KMS-11 (cell line): ENCODE measurements around the gene COBL.

ENCODE experiments used
- H2AFZ ChIP-seq: fragments of 200-600 bp; sonication (generic); 2 replicates; pipeline ENCODE4 v1.6.1; 2016; ENCODE audit warnings: antibody characterized with exemption, mixed run types, low read depth
- H3K27ac ChIP-seq: fragments of 200-600 bp; sonication (generic); 2 replicates; pipeline ENCODE4 v1.6.1; 2016; ENCODE audit warnings: mild to moderate bottlenecking, mixed run types
- H3K27me3 ChIP-seq: fragments of 200-600 bp; sonication (generic); 2 replicates; pipeline ENCODE4 v1.6.1; 2017; ENCODE audit warnings: mild to moderate bottlenecking, low read depth, mixed run types, moderate library complexity; ENCODE audit not compliant: insufficient read depth
- H3K36me3 ChIP-seq: fragments of 200-600 bp; sonication (generic); 2 replicates; pipeline ENCODE4 v1.6.1; 2017; ENCODE audit warnings: mild to moderate bottlenecking, mixed run types; ENCODE audit not compliant: insufficient read depth
- H3K4me1 ChIP-seq: fragments of 200-600 bp; sonication (generic); 2 replicates; pipeline ENCODE4 v1.6.1; 2016; ENCODE audit warnings: mild to moderate bottlenecking, low read depth, mixed run types; ENCODE audit not compliant: poor library complexity, severe bottlenecking
- H3K4me2 ChIP-seq: fragments of 200-600 bp; sonication (generic); 2 replicates; pipeline ENCODE4 v1.7.0; 2016; ENCODE audit warnings: mild to moderate bottlenecking, mixed run types
- H3K4me3 ChIP-seq: fragments of 200-600 bp; sonication (generic); IDR thresholded peaks from 2 replicates; pipeline ENCODE4 v1.6.1; 2017; ENCODE audit warnings: low read depth, low read length, mixed read lengths; ENCODE audit not compliant: insufficient read depth
- H3K79me2 ChIP-seq: fragments of 200-600 bp; sonication (generic); 2 replicates; pipeline ENCODE4 v1.6.1; 2016; ENCODE audit warnings: low read depth, mixed run types; ENCODE audit not compliant: insufficient read depth
- H3K9ac ChIP-seq: fragments of 200-600 bp; sonication (generic); 2 replicates; pipeline ENCODE4 v1.6.1; 2016; ENCODE audit warnings: mild to moderate bottlenecking, mixed run types
- H4K20me1 ChIP-seq: fragments of 200-600 bp; sonication (generic); 2 replicates; pipeline ENCODE4 v1.6.1; 2016; ENCODE audit warnings: mild to moderate bottlenecking, mixed run types; ENCODE audit not compliant: insufficient read depth
- CTCF ChIP-seq: fragments of 200-600 bp; sonication (generic); conservative IDR thresholded peaks from 2 replicates; pipeline ENCODE4 v1.6.1; 2017; ENCODE audit warnings: low read depth, mild to moderate bottlenecking, antibody characterized with exemption, low read length, moderate library complexity, mixed read lengths

COBL gene

DNA sequence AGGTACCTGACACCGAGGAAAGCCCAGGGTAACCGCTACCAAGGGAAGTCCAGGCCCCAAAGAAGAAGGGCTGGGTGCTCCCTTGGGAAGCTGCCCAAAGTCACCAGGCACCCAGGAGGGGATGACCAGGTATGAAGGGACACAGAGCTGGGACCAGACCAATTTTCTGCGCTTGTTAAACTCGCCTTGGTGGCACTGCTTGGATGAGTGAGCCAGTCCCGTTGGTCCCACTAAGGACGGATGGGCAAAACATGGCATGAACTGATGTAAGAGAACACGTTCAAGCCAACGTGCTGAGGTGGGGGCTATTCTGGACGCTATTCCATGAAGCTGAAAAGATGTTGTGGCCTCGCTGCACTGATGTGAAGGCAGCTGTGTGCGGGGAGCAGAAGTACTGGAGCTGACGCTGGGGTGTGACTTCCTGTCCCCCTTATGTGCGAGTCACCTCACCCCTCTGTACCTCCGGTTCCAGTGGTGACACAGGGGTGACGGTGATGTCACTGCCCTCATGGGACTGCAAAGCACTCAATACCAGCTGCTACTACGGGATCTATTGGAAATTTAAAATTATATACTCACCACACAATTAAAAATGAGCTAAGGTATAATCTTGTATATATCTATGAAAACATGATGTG is 73.6 kb downstream of the COBL start:
- no peak for TF ChIP-seq CTCF
- no peaks in the 10 kb centered on the region for H3K36me3 ChIP-seq
- no peak overlapping the region for H3K4me2 ChIP-seq
- no peak overlapping the region for H3K9ac ChIP-seq
- no peak overlapping the region for H3K27ac ChIP-seq
- H2AFZ ChIP-seq = no peak overlapping the region
- no peaks in the 10 kb centered on the region for H3K27me3 ChIP-seq
- H3K4me3 ChIP-seq = no peak overlapping the region
- H4K20me1 ChIP-seq = no peaks in the 10 kb centered on the region
- no peaks in the 10 kb centered on the region for H3K79me2 ChIP-seq
- no peaks in the 10 kb centered on the region for H3K4me1 ChIP-seq

DNA sequence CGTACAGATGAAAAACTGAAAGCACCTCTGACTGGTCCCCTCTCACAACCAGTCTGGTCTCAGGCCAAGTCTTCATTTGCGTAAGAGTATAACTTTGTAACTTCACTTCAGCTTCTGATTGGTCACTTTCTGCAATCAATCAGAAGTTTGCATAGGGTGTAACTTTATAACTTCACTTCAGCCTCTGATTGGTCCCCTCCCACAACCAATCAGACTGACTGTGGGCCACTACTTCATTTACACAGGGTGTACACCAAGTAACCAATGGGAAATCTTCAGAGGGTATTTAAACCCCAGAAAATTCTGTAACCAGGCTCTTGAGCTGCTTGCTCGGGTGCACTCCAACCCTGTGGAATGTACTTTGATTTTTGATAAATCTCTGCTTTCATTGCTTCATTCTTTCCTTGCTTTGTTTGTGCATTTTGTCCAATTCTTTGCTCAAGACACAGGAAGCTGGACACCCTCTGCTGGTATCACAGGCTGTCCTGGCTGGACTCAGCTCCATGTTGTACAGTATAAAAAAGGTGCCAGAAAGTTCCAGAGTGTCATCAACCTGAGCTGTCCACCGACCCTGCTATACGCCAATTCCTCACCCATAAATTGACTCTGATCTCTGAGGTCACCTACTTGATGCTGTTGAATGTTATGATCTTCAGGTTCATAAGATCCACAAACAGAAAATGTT is 74.5 kb downstream of the COBL start:
- no peak overlapping the region for H3K9ac ChIP-seq
- no peak for TF ChIP-seq CTCF
- H3K79me2 ChIP-seq = no peaks in the 10 kb centered on the region
- no peaks in the 10 kb centered on the region for H3K4me1 ChIP-seq
- no peak overlapping the region for H2AFZ ChIP-seq
- no peaks in the 10 kb centered on the region for H3K36me3 ChIP-seq
- no peak overlapping the region for H3K4me3 ChIP-seq
- H3K27me3 ChIP-seq = no peaks in the 10 kb centered on the region
- H4K20me1 ChIP-seq = no peaks in the 10 kb centered on the region
- no peak overlapping the region for H3K27ac ChIP-seq
- H3K4me2 ChIP-seq = no peak overlapping the region

DNA sequence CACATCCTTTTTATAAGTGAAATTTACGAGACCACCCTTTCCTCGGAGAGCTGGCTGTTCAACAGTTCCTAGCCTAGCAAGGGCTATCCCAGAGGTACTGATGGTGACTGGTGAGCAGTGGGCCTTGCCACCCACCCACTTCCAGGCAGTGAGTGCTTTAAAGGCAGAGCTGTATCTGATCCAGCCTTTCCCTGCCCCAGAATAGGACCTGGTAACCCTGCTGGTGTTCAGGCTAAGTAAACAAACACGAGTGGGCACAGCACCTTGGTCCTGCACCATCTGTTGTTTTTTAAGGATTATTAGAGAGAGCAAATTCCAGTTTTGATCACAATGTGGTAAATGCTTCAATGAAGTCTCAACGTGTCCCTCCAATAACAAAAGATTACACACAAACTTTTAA is 75.7 kb downstream of the COBL start:
- Histone ChIP-seq H3K9ac (no peak overlapping the region), H4K20me1 (no peaks in the 10 kb centered on the region), H3K36me3 (no peaks in the 10 kb centered on the region), H3K4me1 (no peaks in the 10 kb centered on the region), H3K27ac (no peak overlapping the region), H3K4me2 (no peak overlapping the region), H3K79me2 (no peaks in the 10 kb centered on the region), H2AFZ (no peak overlapping the region), H3K27me3 (no peaks in the 10 kb centered on the region), H3K4me3 (no peak overlapping the region)
- TF ChIP-seq CTCF = no peak

GRCh38 chr7:51239691-51240090 is 76.9 kb downstream of the COBL start:
- Histone ChIP-seq H4K20me1 (no peaks in the 10 kb centered on the region), H3K79me2 (no peaks in the 10 kb centered on the region), H3K36me3 (no peaks in the 10 kb centered on the region), H3K27me3 (no peaks in the 10 kb centered on the region), H3K4me1 (no peaks in the 10 kb centered on the region), H2AFZ (no peak overlapping the region), H3K4me2 (no peak overlapping the region), H3K9ac (no peak overlapping the region), H3K27ac (no peak overlapping the region), H3K4me3 (no peak overlapping the region)
- no peak for TF ChIP-seq CTCF
